ENCODE data around the gene PLTP.
"Not testable (repeated sequence)": the region's sequence is repeated elsewhere in the genome, so short reads cannot be mapped to it uniquely, and the experiment has no call there.

PLTP gene

GRCh38 chr20:45874104-45874481, 37.9 kb downstream of the PLTP start:
- DNase-seq (ENCODE audit: low spot score): not testable (repeated sequence)

GRCh38 chr20:45873409-45874103, 38.4 kb downstream of the PLTP start:
- DNase-seq (ENCODE audit: low spot score): no peak

GRCh38 chr20:45872626-45873025, 39.3 kb downstream of the PLTP start:
- no peak for DNase-seq (ENCODE audit: low spot score)

GRCh38 chr20:45867819-45868176, 44.2 kb downstream of the PLTP start:
- no peak for DNase-seq (ENCODE audit: low spot score)

GRCh38 chr20:45867136-45867818, 44.7 kb downstream of the PLTP start:
- DNase-seq (ENCODE audit: low spot score): no peak

GRCh38 chr20:45866454-45866853, 45.5 kb downstream of the PLTP start:
- DNase-seq (ENCODE audit: low spot score): no peak

- DNase-seq (ENCODE audit: low spot score): no peak
These were observed 48.1 kb downstream of the PLTP start for GRCh38 chr20:45863543-45864470.

- no peak for DNase-seq (ENCODE audit: low spot score)
These were observed 50.5 kb downstream of the PLTP start for GRCh38 chr20:45861221-45862075.

- DNase-seq (ENCODE audit: low spot score): no peak
These were observed 51.3 kb downstream of the PLTP start for GRCh38 chr20:45860560-45861220.

GRCh38 chr20:45859916-45860315, 52.0 kb downstream of the PLTP start:
- no peak for DNase-seq (ENCODE audit: low spot score)

- DNase-seq (ENCODE audit: low spot score): no peak
These were observed 54.1 kb downstream of the PLTP start for GRCh38 chr20:45857882-45858216.

GRCh38 chr20:45857114-45857881, 54.7 kb downstream of the PLTP start, which contains the start of the genes ACOT8 and ZSWIM3:
Gene ACOT8 (minus strand): TSS chr20:45857392. CDS start chr20:45857315, 77 bp downstream.
Gene ZSWIM3 (plus strand): TSS chr20:45857614. CDS start chr20:45857826, 212 bp downstream.
- peak; percentile 95 for DNase-seq (ENCODE audit: low spot score)

- no peak for DNase-seq (ENCODE audit: low spot score)
These were observed 58.5 kb downstream of the PLTP start for GRCh38 chr20:45853484-45853883.

GRCh38 chr20:45852326-45852725, 59.6 kb downstream of the PLTP start:
- DNase-seq (ENCODE audit: low spot score): no peak

GRCh38 chr20:45851501-45851900, 60.5 kb downstream of the PLTP start:
- DNase-seq (ENCODE audit: low spot score): no peak

- no peak for DNase-seq (ENCODE audit: low spot score)
These were observed 61.0 kb downstream of the PLTP start for GRCh38 chr20:45850926-45851325.

- DNase-seq (ENCODE audit: low spot score): no peak
These were observed 61.7 kb downstream of the PLTP start for GRCh38 chr20:45850238-45850637.

GRCh38 chr20:45848969-45849582, 62.9 kb downstream of the PLTP start:
- DNase-seq (ENCODE audit: low spot score): no peak
